ENCODE measurements around the gene GAPT.

DNA sequence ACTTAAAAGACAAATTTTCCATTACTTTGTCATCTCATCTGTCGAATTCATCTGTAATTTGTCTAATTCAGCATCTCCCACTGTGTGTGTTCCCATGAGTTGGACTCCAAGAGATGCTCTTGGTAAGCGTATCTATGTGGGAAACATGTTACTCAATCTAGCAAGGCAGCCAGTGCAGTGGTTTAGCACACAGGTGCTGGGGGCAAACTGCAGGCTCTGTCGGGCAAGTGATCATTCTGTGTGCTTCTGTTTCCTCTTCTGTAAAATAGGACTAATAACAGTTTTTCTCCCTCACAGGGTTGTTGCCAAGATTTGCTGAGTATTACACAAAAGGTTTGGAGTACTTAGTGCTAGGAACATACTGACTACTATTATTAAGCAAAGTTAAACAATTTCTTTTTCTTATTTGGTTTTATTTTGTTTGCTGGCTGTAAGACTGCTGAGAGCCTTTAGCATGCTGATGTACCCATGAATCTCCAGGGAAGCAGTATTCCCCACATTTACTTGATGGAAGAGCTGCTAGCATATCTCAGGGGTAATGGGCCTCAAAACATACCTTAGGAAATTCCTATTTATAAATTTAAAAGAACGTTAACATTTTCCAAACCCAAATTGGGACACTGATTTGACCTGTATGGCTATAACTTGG, 709 bp upstream of the GAPT start:
- TF ChIP-seq, protein P1, sequence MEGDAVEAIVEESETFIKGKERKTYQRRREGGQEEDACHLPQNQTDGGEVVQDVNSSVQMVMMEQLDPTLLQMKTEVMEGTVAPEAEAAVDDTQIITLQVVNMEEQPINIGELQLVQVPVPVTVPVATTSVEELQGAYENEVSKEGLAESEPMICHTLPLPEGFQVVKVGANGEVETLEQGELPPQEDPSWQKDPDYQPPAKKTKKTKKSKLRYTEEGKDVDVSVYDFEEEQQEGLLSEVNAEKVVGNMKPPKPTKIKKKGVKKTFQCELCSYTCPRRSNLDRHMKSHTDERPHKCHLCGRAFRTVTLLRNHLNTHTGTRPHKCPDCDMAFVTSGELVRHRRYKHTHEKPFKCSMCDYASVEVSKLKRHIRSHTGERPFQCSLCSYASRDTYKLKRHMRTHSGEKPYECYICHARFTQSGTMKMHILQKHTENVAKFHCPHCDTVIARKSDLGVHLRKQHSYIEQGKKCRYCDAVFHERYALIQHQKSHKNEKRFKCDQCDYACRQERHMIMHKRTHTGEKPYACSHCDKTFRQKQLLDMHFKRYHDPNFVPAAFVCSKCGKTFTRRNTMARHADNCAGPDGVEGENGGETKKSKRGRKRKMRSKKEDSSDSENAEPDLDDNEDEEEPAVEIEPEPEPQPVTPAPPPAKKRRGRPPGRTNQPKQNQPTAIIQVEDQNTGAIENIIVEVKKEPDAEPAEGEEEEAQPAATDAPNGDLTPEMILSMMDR (conservative IDR thresholded peaks at IDR 0.05) = no peak
- TF ChIP-seq ZFX (IDR thresholded peaks at IDR 0.05) = no peak
